Neuronal stem cell (in vitro differentiated cells): Measurements from ENCODE around the gene CHST8.

Experiments used
- DNase-seq: peaks from one replicate; pipeline ENCODE4 v3.0.0-alpha.2; 2013; ENCODE audit warnings: low spot score
- H2AFZ ChIP-seq: one replicate; pipeline ENCODE4 v1.6.1; 2013; ENCODE audit warnings: mild to moderate bottlenecking, low read length, inconsistent platforms
- H2AK5ac ChIP-seq: 2 replicates; pipeline ENCODE4 v1.6.1; 2013; ENCODE audit warnings: low read depth, mild to moderate bottlenecking, inconsistent platforms, low read length, moderate library complexity, mixed read lengths
- H2BK120ac ChIP-seq: 2 replicates; pipeline ENCODE4 v1.6.1; 2013; ENCODE audit warnings: low read depth, mild to moderate bottlenecking, inconsistent platforms, low read length, moderate library complexity, mixed read lengths
- H2BK12ac ChIP-seq: one replicate; pipeline ENCODE4 v1.6.1; 2013; ENCODE audit warnings: low read length, inconsistent platforms
- H2BK15ac ChIP-seq: 2 replicates; pipeline ENCODE4 v1.6.1; 2013; ENCODE audit warnings: mild to moderate bottlenecking, low read length, inconsistent platforms, mixed read lengths
- H2BK5ac ChIP-seq: one replicate; pipeline ENCODE4 v1.6.1; 2013; ENCODE audit warnings: inconsistent platforms, mild to moderate bottlenecking, low read length, moderate library complexity
- H3K14ac ChIP-seq: one replicate; pipeline ENCODE4 v1.6.1; 2013; ENCODE audit warnings: low read length, inconsistent platforms
- H3K18ac ChIP-seq: 2 replicates; pipeline ENCODE4 v1.6.1; 2013; ENCODE audit warnings: low read length, inconsistent platforms
- H3K23ac ChIP-seq: 2 replicates; pipeline ENCODE4 v1.6.1; 2013; ENCODE audit warnings: low read depth, mild to moderate bottlenecking, mixed read lengths, low read length, inconsistent platforms; ENCODE audit not compliant: poor library complexity
- H3K27ac ChIP-seq: replicated peaks from 3 replicates; pipeline ENCODE4 v1.5.1; 2013; ENCODE audit warnings: low read length, inconsistent platforms
- H3K27me3 ChIP-seq, 3 experiments: 2 replicates each; pipeline ENCODE4 v1.6.1; 2013; ENCODE audit warnings: low read length in 3 of 3, mild to moderate bottlenecking in 2 of 3, inconsistent platforms in 1 of 3, low read depth in 1 of 3, mixed read lengths in 1 of 3, moderate library complexity in 1 of 3; ENCODE audit not compliant: control insufficient read depth in 3 of 3, insufficient read depth in 3 of 3
- H3K36me3 ChIP-seq, 2 donors: replicated peaks in 1 of 2; 2 replicates each; pipeline ENCODE4 v1.6.1; 2013; ENCODE audit warnings: low read length in 2 of 2; ENCODE audit not compliant: control insufficient read depth in 2 of 2, insufficient read depth in 2 of 2
- H3K4ac ChIP-seq: 2 replicates; pipeline ENCODE4 v1.6.1; 2013; ENCODE audit warnings: inconsistent platforms, mild to moderate bottlenecking, low read length, moderate library complexity
- H3K4me1 ChIP-seq, 2 donors: 1 replicate in 1 of 2; 2 replicates in 1 of 2; pipeline ENCODE4 v1.6.1; 2013; ENCODE audit warnings: low read length in 2 of 2, low read depth in 1 of 2; ENCODE audit not compliant: control insufficient read depth in 2 of 2, insufficient read depth in 1 of 2
- H3K4me2 ChIP-seq: one replicate; pipeline ENCODE4 v1.6.1; 2013; ENCODE audit warnings: mild to moderate bottlenecking, low read length, inconsistent platforms; ENCODE audit not compliant: insufficient read depth, poor library complexity, severe bottlenecking
- H3K4me3 ChIP-seq, 2 donors: 2 replicates each; pipeline ENCODE4 v1.5.1; 2013; ENCODE audit warnings: low read length in 2 of 2, mild to moderate bottlenecking in 2 of 2, inconsistent platforms in 1 of 2, moderate library complexity in 1 of 2
- H3K79me1 ChIP-seq: one replicate; pipeline ENCODE4 v1.6.1; 2013; ENCODE audit warnings: low read depth, mild to moderate bottlenecking, inconsistent platforms, low read length, moderate library complexity
- H3K9ac ChIP-seq: one replicate; pipeline ENCODE4 v1.6.1; 2013; ENCODE audit warnings: mild to moderate bottlenecking, low read depth, low read length, inconsistent platforms; ENCODE audit not compliant: poor library complexity
- H3K9me3 ChIP-seq, 2 donors: replicated peaks in 1 of 2; 2 replicates each; pipeline versions ENCODE3 to v1.6.1; 2013; ENCODE audit warnings: low read length in 2 of 2, mild to moderate bottlenecking in 2 of 2, inconsistent platforms in 1 of 2, low read depth in 1 of 2, mixed read lengths in 1 of 2, moderate library complexity in 1 of 2; ENCODE audit not compliant: control insufficient read depth in 2 of 2, insufficient read depth in 1 of 2
- H4K8ac ChIP-seq: one replicate; pipeline ENCODE4 v1.6.1; 2013; ENCODE audit warnings: low read depth, mild to moderate bottlenecking, inconsistent platforms, low read length, moderate library complexity
- H4K91ac ChIP-seq: one replicate; pipeline ENCODE4 v1.6.1; 2013; ENCODE audit warnings: low read length, low read depth, mild to moderate bottlenecking, inconsistent platforms; ENCODE audit not compliant: poor library complexity
- WGBS, 2 donors: extraction: QIAGEN DNeasy Blood & Tissue Kit; methylation state at CpG; one replicate each; pipeline ENCODE4 v1.1.7; 2013; ENCODE audit warnings: missing lambda C conversion rate in 2 of 2, mixed read lengths in 1 of 2; ENCODE audit not compliant: insufficient read length in 2 of 2, insufficient replicate concordance in 1 of 2; ENCODE audit errors: extremely low coverage in 2 of 2; 5-methylcytosine and 5-hydroxymethylcytosine counted together

Gene CHST8

GRCh38 chr19:33746159-33746558, 124.4 kb downstream of the CHST8 start:
- Histone ChIP-seq H3K9me3 (no peaks in the 10 kb centered on the region), H3K36me3 (no peaks in the 10 kb centered on the region), H2BK120ac (no peak overlapping the region), H3K23ac (no peak overlapping the region), H2BK5ac (no peak overlapping the region), H2BK12ac (no peak overlapping the region), H4K8ac (no peak overlapping the region), H3K4me2 (no peak overlapping the region), H3K79me1 (no peaks in the 10 kb centered on the region), H2AK5ac (no peak overlapping the region), H3K27me3 (peaks cover 0 to 5% (median 0%) of the 10 kb centered on the region in 3 experiments), H2AFZ (no peak overlapping the region), H3K14ac (no peak overlapping the region), H4K91ac (no peak overlapping the region), H3K4ac (no peak overlapping the region), H3K18ac (no peak overlapping the region), H3K9ac (no peak overlapping the region), H3K4me1 (no peaks in the 10 kb centered on the region), H2BK15ac (no peak overlapping the region), H3K4me3 (no peak overlapping the region), H3K27ac (no peak overlapping the region)
- no peak for DNase-seq
- no CpG with 5 or more reads among the region's 8 CpGs for WGBS, 2 donors

- Histone ChIP-seq H3K23ac (no peak overlapping the region), H3K36me3 (no peaks in the 10 kb centered on the region), H2AK5ac (no peak overlapping the region), H4K8ac (no peak overlapping the region), H3K27ac (no peak overlapping the region), H3K9me3 (no peaks in the 10 kb centered on the region), H4K91ac (no peak overlapping the region), H3K4me3 (no peak overlapping the region), H2AFZ (no peak overlapping the region), H2BK120ac (no peak overlapping the region), H2BK5ac (no peak overlapping the region), H3K27me3 (peaks cover 0 to 5% (median 0%) of the 10 kb centered on the region in 3 experiments), H2BK12ac (no peak overlapping the region), H2BK15ac (no peak overlapping the region), H3K4me2 (no peak overlapping the region), H3K14ac (no peak overlapping the region), H3K4ac (no peak overlapping the region), H3K9ac (no peak overlapping the region), H3K4me1 (no peaks in the 10 kb centered on the region), H3K18ac (no peak overlapping the region), H3K79me1 (no peaks in the 10 kb centered on the region)
- WGBS, 2 donors, result no CpG with 5 or more reads among the region's 4 CpGs
- DNase-seq, result no peak
Observed at GRCh38 chr19:33747273-33747672, 125.5 kb downstream of the CHST8 start.

- no peak overlapping the region for H3K4ac ChIP-seq
- H3K27me3 ChIP-seq, result peaks cover 0 to 5% (median 0%) of the 10 kb centered on the region in 3 experiments
- peak overlapping the region; percentile 26 for H2BK120ac ChIP-seq
- no peaks in the 10 kb centered on the region for H3K36me3 ChIP-seq
- H3K18ac ChIP-seq, result peak overlapping the region; percentile 35
- no peaks in the 10 kb centered on the region for H3K9me3 ChIP-seq
- no peak overlapping the region for H2BK12ac ChIP-seq
- no peaks in the 10 kb centered on the region for H3K4me1 ChIP-seq
- no peak overlapping the region for H2BK5ac ChIP-seq
- no peak overlapping the region for H3K9ac ChIP-seq
- H2AK5ac ChIP-seq, result no peak overlapping the region
- DNase-seq, result no peak
- H3K27ac ChIP-seq, result no peak overlapping the region
- no peak overlapping the region for H2AFZ ChIP-seq
- H4K91ac ChIP-seq, result no peak overlapping the region
- H3K4me2 ChIP-seq, result no peak overlapping the region
- H4K8ac ChIP-seq, result no peak overlapping the region
- H3K4me3 ChIP-seq, result no peak overlapping the region
- H2BK15ac ChIP-seq, result no peak overlapping the region
- no CpG with 5 or more reads among the region's 8 CpGs for WGBS, 2 donors
- H3K23ac ChIP-seq, result peak overlapping the region; percentile 25
- no peaks in the 10 kb centered on the region for H3K79me1 ChIP-seq
- H3K14ac ChIP-seq, result no peak overlapping the region
Observed at GRCh38 chr19:33748231-33748630, 126.5 kb downstream of the CHST8 start.

DNA sequence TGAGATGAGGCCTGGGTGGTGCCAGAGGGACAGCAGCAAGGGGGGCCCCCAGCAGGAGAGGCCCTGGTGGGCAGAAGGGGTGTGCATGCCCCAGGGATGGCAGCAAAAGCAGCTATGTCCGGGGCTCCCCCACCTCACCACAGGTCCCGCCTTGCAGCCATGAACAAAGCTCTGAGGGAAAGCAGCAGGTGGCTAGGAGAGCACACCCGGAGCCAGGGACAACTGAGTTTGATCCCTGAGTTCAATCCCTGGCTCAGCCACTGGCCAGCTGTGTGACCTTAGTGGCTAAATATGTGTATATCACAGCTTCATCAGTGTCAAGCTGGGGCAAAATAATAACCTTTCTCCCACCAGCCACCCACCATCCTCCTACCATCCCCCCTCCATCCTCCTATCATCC, 127.3 kb downstream of the CHST8 start:
- Histone ChIP-seq H3K4me3 (no peak overlapping the region), H3K9ac (no peak overlapping the region), H3K36me3 (no peaks in the 10 kb centered on the region), H2BK5ac (no peak overlapping the region), H3K4ac (no peak overlapping the region), H3K14ac (peak overlapping the region; percentile 56), H3K79me1 (no peaks in the 10 kb centered on the region), H2AFZ (no peak overlapping the region), H3K4me1 (no peaks in the 10 kb centered on the region), H2BK15ac (no peak overlapping the region), H3K18ac (peak overlapping the region; percentile 28), H3K4me2 (no peak overlapping the region), H4K8ac (no peak overlapping the region), H4K91ac (no peak overlapping the region), H3K9me3 (no peaks in the 10 kb centered on the region), H3K23ac (peak overlapping the region; percentile 43), H2BK120ac (no peak overlapping the region), H3K27ac (no peak overlapping the region), H2BK12ac (no peak overlapping the region), H3K27me3 (peaks cover 0 to 5% (median 0%) of the 10 kb centered on the region in 3 experiments), H2AK5ac (no peak overlapping the region)
- no peak for DNase-seq
- no CpG with 5 or more reads among the region's 3 CpGs for WGBS, 2 donors
